GM18867 (cell line): ENCODE results near the gene MACROH2A1.

ENCODE experiments used
- ATAC-seq: cut with Tn5 transposase; IDR thresholded peaks from one replicate; pipeline ENCODE4 v1.9.1; 2021; ENCODE audit warnings: mild to moderate bottlenecking, moderate library complexity; ENCODE audit not compliant: unreplicated experiment

Gene MACROH2A1

DNA sequence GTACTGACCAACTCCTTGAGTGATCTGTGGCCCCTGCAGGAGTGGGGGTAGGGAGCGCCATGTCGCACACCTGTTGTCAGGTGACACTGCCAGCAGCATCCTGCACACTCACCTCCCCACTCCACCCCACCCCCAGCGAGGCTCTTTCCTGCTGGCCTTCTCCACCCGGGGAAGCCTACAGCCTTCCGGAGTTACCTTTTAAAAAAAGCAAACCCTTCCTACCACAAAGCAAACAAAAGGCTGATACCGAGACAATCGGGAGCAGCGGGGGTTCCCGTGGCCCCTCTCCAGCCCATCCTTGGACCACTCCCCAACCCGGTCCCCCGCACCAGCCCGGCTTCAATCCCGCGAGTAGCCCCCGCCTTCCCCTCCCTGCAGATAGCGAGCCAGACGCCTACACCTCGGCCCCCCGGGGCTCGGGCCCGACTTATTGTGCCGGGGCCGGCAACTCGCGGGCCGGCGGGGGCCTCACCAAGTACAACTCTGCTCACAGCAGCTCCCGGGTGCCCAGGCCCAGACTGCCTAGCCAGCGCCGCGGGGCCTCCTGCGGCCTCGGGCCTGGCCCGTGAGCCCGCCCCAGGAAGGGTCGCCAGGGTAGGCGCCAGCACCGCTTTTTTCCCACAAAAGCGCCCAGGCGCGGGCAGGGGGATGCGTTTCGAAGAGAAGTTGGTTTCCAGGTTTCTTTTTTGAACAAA is 724 bp downstream of the MACROH2A1 start:
- peak; percentile 34 for ATAC-seq

DNA sequence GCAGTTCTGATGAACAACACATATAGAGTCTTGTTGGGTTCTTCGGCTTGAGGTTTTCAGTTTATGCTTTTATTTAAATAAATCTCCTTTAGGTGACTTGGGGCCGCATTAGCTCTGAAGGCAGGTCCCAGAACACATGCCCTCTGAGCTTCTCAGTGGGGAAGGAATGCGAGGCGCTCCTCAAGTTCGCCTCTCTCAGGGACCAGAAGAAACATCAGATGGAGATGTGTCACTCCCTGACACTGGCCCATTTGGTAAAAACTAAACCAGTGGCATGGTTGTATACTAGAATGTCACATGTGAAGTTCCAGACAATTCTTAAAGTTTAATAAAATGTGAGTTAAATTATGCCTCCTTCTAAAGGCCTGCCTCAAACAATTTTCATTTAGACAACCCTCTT is 1.9 kb downstream of the MACROH2A1 start:
- no peak for ATAC-seq

DNA sequence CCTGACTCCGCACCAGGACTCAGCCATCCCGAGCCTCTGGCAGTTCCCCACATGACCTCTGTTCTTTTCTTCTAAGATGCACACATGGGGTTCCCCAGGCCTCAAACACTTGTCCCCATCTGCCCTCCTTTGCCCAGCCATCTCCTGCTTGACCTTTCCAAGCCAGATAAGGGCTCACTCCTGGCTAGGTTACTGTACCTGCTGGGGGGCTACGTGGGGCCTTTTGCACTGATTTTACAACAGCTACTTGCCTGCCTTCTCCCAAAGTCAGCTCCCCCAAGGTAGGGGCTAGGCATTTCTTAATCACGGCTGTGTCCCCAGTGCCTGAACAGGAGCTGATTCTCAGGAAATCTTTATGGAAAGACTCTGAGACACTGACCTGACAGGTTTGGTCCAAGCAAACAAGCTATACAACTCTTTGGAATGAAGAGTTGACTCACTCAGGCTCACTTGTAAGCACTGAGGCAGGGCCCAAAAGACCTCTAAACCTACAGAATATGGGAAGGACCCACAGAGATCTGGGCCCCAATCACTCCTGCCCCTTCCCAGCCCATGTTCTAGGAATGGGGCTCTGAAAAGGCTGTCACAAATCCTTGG is 2.5 kb downstream of the MACROH2A1 start:
- ATAC-seq, result no peak

DNA sequence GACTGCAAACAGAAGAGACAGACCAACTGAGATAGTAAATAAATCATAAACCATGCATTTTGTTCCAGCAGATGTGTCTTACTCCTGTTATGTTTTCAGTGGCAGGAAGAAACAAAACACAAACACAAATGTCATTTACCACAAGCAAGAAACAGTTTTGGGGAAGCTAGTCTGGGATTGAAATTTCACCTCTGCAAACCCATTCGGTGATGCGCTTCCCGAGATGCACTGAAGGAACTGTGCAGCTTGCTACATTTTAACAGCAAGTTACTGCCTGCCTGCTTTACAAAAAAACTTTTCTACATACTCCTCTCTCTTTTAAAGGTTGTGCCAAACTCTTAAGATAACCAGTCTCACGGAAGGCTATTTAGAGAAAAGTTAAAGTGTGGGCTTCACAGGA is 3.2 kb downstream of the MACROH2A1 start:
- no peak for ATAC-seq

DNA sequence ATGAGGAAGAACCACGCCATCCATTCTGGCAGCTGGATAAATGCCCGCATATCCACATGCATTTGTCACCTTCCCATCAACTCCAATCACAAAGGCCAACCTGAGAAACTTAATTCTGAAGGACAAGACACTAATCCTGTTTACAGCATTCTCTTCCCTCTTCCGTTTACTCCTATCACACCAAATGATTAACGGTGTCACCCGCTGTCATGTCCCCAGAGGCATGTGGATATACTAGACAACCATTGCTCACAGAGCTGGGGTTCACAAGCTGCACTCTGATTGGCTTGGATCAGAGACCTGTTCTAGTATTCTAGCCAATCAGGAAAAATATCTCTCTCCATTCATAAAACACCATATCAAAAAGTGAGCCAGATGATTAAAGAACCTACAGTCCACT is 3.6 kb downstream of the MACROH2A1 start:
- ATAC-seq, result no peak

DNA sequence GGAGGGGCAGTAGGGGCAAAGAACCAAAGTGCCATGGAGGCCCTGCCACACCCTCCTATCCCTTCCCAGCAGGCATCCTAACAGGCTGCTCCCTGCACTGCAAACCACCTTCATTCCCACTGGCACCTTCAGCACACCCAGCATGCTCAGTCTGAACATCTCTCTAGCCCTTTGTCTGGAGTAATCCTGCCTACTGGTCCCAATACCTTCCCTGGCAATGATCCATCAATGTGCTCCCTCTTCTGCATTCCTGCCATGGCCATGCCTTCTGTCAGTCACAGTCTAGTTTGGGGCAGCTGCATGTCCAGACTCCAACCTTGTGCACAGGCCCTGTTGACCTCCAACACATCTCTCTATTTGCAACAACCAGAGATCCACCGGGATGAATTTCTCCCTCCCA is 4.9 kb downstream of the MACROH2A1 start:
- no peak for ATAC-seq

DNA sequence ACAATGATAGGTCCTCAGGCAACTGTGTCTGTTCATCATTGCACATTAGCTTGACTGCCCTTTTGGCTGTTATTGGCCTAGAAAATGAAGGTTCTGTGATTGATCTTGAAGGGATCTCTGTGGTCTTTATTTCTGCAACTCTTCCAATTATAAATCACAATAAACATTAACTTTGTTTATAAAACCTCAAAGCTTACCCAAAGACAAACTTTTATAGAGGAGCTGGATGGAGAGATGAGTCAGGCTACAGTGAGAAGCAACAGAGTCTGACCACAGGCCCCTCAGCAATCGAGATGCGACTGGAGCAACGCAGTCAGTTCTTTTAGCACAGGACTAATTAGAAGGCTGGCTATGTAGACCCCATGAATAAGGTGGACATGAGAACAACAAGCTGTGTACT is 5.3 kb downstream of the MACROH2A1 start:
- no peak for ATAC-seq

DNA sequence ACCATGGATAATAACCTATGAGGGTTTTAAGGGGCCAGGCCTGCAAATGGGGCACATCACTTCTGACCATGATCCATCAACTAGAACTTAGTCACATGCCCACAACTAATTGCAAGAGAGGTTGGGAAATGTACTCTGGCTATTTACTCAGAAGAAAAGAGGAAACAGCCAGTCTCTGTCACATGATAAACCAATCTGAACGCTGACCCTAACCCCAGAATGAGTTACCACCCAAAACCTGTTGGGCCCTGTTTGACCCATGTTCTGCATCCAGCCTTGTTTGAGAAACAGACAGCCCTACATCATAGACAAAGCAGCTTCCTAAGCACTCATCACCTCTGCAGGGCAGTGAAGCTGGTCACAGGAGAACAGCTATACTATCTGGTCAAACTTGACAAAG is 5.8 kb downstream of the MACROH2A1 start:
- no peak for ATAC-seq

DNA sequence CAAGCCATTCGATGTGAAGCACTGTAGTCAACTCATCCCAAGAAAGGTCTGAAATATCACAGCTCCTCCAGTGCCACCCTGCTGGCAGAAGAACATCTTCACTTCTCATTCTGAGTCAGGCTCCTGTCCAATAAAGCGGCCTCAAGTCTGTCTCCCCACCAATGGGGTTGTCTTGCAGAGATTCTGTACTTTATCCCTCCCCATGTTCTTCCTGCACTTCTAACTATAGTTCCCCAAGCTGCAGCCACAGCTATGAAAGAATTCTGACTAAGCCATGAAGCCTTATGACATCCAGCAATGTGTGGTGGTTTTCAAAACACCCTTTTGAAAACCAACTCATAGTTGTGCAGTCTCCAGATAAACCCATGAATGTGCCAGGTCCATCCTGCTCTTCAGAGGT is 6.8 kb downstream of the MACROH2A1 start:
- ATAC-seq, result no peak

DNA sequence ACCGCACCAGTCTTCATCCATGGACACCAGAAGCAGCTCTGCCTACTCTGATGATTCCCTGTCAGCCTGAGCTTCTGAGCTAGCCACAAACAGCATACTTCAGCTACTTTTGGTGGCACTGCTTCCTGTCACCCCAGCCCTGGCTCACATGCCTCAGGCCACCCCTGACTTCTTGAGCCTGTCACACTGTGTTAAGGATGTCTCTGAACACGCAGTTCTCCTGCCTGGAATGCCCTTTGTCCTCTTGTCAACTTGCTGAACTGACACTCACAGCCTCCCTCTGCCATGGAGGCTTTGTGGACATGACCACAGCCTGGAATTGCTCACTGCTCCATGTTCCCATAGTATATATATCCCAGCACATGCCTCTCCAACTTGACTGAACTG is 7.2 kb downstream of the MACROH2A1 start:
- no peak for ATAC-seq

DNA sequence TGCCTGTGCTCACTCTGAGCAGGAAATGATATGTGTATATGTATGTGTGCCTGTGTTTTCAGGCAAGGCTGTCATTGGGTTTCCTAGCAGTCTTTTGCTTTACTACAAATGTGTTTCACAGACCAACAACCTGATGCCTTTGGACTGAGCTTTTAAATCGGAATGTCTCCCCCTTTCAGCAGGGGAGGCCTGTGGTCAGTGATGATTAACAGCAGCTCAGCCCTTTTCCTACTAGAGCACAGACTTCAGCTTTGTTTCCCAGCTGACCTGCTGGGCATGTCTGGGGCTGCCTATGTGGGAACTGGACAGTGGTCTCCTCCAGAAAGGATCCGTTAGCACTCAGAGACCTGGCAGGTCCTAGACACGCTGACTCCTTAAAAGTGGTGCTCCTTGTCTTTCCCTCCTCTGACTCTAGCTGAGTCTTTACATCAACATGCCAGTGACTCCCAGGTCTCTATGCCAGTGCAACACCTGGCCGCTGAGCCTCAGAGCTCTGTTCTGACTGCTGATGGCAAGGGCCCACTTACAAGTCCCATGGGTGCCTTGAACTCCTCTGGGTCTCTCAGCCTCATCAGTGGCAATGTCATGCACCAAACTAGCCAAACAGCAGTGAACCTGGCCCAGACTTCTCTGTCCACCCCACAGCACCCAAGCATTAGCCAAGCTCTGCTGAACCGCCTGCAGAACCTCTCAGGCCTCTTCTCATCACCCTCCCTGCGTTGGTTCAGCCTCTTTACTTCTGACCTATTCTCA is 7.7 kb downstream of the MACROH2A1 start:
- no peak for ATAC-seq

DNA sequence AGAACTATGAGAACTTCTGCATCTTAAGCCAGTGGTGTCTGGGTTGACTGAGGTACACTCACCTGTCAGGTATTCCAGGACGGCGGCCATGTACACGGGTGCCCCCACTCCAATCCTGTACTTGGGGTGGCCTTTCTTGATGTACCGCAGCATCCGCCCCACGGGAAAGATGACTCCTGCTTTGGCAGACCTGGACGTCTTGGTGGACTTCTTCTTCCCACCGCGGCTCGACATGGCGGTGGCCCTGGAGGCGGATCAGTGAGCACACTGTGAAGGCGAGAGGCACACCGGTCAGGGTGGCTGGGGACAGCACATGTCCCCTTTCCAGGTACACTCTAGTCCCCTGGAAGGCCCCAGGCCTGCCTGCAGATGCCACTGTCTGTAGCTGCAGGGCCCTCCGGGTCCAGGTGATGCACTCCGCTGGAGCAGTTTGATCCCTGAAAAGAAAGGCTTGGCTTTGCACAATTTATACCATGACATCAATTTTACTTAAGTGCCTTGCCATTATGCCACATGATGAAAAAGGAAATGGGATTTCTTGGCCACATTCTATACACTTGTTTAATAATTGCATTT is 10.1 kb downstream of the MACROH2A1 start:
- no peak for ATAC-seq

DNA sequence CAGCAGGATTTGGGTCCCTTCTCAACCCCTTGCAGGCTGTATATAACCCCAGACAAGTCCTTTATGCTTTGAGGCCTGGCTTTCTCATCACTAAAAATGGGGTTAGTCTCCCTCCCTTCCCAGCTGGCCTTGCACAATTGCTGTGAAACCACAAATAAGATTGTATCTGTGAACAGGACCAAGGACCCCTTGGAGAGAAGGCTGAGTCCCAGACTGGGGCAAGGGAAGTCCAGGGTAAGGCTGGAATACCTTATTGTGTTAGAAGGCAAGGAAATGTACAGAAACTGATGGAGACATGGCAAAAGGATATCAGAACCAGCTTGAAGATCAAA is 11.4 kb downstream of the MACROH2A1 start:
- ATAC-seq, result no peak

DNA sequence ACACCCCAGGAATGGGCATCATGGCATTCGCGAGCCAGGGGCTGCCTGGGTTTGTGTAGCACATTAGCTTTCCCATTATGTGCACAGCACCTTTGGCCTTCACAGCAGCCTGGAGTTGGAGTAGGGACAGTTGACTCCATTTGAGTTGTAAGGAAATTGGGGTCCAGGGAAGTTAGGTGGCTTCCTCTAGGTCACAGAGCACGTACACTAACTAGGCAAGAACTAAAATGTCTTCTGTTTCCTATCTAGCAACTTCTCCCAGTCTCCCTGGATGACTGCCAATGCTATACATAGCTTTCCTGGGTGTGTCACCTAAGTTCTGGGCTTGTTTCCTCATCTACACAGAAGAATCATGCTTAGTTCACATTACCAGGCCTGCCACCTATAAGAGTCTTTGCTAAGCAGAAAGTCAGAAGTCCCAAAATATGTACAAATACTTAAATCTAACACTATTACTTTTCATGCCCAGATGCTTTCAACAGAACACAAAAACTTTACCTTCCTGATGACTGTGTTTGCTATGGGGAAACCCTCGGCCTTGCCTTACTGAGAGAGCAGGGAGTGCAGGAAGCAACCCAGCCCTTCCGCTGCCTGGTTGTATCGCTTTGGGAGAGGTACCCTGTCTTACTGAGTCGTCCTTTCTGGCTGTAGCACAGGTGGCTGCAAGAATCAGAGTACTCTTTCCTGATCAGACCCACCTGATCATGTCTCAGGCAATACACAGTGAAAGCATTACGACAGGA is 12.0 kb downstream of the MACROH2A1 start:
- ATAC-seq, result no peak

DNA sequence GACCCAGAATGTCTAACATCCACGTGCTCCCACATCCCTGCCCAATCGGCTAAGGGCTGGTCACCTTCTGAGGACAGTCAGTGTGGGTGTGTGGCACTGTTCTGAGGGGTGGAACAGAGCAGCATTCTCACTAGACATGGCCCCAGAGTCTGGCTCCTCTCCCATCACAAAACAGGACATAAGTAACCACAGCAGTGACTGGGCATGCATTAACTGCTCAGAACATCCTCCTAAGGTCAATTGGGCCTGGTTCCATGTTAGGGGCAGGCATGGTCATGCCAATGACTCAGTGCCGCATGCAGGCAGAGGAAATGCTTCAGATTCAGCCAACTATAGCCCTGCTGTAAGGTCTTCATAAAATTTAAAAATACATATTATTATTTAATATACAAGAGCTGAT is 12.9 kb downstream of the MACROH2A1 start:
- ATAC-seq, result no peak

DNA sequence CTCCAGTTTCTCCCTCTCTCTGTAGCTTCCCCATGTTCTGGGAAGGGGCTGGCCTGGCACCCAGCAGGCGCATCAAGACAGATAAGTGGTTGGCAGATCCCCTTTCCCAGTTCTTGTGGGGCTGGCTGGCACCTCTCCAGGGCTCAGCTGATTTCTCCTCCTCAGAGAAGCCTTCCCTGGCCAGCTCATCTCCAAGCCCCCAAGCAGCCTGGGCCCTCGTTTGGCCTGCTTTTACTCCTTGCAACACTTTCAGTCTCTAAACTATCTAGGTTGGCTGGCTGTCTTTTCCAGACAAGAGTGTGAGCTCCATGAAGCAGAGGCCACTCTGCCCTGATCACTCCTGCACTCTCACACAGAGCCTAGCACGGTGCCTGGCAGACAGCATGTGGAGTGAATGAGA is 13.5 kb downstream of the MACROH2A1 start:
- no peak for ATAC-seq

DNA sequence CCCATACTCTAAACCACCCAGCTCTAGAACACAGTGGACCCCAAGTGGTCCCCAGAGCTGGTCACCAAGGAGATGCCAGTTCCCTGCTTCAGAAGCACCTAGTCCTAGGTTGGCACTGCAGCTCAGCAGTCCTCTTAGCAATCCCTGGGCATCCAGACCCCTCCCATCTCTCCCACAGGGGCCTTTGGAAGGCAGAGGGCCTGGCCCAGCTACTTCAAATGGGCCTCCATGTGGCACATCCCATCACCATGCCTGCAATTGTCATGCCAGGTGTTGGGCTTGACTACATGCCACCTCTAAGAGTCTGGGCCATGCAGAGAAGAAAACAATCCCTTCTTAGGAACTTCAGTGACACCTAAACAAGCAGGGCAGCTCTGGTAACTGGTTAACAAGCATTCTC is 14.1 kb downstream of the MACROH2A1 start:
- no peak for ATAC-seq

DNA sequence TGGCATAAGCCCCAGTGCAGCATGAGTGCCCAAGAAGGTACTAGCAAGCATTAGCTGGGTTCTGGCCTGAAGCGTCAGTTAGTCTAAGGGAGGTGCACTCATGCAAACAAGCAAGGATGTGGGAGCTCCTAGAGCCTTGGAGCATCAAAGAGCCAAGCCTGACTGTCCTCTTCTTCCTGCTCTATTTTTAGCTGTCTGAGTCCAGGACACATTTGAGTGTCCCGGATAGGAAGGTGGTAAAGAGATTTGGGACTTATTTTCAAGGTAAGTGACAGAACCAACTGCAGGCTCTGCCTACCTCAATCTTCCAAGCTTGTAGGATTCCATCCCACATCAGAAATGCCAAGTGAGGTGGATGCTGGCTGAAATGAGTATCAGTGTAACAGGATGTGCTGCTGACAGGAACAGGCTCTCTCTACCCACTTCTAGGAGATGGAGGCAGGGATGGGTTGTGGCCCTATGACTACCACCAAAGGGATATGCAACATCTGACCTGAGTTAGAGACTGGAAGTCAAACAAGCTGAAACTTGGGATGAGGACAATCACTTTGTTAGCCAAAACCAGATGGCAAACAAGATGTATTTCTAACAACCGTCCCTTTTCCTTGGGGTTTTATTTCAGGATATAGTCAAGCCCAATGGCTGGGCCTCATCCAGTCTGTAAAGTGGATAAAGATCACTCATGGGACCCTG is 15.1 kb downstream of the MACROH2A1 start:
- ATAC-seq, result no peak

DNA sequence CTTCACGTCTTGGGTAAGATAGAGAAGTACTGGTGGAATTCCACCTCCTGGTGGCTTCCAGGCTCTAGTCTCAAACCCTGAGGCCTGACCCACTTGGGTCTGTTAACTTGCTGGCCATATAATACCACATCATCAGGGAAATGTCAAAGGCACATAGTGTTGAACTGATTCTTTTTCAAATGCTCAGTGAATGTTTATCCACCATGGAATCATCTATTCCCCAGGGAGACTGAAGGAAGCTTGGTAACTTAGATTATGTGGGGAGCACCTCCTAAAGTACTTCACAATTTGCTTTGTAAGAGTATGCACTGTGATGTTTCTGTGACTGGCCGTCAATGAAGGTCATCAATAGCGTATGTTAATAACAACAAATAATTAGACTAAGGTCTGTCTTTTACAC is 16.1 kb downstream of the MACROH2A1 start:
- no peak for ATAC-seq

DNA sequence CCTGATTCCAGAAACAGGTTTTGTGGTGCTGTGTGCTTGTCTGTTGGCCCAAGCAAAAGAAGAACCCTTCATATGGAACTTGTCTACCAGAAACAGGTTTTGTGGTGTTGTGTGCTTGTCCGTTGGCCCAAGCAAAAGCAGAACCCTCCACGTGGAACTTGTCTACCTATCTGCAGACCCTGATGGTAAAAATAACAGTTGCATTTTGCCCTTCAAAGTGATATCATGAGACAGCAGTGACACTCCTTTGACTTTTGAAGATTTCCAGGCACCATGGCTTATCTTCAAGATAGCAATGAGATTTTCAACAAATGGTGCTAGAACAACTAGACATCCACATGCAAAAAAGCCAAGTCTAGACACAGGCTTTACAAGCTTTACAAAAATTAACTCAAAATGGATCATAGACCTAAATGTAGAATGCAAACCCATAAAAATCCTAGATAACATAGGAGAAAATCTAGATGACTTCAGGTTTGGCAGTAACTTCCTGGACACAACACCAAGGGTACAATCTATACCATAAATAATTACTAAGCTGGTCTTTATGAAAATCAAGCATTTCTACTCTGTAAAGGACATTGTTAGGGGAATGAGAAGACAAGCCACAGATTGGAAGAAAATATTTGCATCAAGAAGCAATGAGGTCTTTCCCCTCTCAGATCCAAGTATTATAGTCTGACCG is 16.8 kb downstream of the MACROH2A1 start:
- no peak for ATAC-seq
